CD4-positive, alpha-beta T cell treated with Interferon gamma for 1 hour (primary cell): ENCODE data around the gene ELFN1.

Experiments
- DNase-seq: peaks from one replicate; pipeline ENCODE4 v3.0.0-alpha.2; 2020

ELFN1 gene

GRCh38 chr7:1745576-1746490 is 75.8 kb downstream of the ELFN1 start:
- DNase-seq, result no peak

GRCh38 chr7:1746491-1746975 is 76.5 kb downstream of the ELFN1 start:
- DNase-seq, result no peak

- DNase-seq, result no peak
Measured at GRCh38 chr7:1747004-1747801, 77.1 kb downstream of the ELFN1 start.

- DNase-seq, result no peak
Measured at GRCh38 chr7:1748076-1748838, 78.2 kb downstream of the ELFN1 start.

- DNase-seq, result no peak
Measured at GRCh38 chr7:1748839-1749173, 78.7 kb downstream of the ELFN1 start.

GRCh38 chr7:1749351-1749863 is 79.3 kb downstream of the ELFN1 start:
- no peak for DNase-seq

GRCh38 chr7:1749864-1750466 is 79.9 kb downstream of the ELFN1 start:
- no peak for DNase-seq

- no peak for DNase-seq
Measured at GRCh38 chr7:1750541-1751021, 80.5 kb downstream of the ELFN1 start.

- no peak for DNase-seq
Measured at GRCh38 chr7:1752111-1752510, 82.0 kb downstream of the ELFN1 start.

GRCh38 chr7:1752771-1753563 is 82.9 kb downstream of the ELFN1 start:
- no peak for DNase-seq

GRCh38 chr7:1753564-1753867 is 83.4 kb downstream of the ELFN1 start:
- no peak for DNase-seq

- no peak for DNase-seq
Measured at GRCh38 chr7:1754345-1754908, 84.3 kb downstream of the ELFN1 start.

- no peak for DNase-seq
Measured at GRCh38 chr7:1755783-1756625, 85.9 kb downstream of the ELFN1 start.

GRCh38 chr7:1757601-1758000 is 87.5 kb downstream of the ELFN1 start:
- no peak for DNase-seq

GRCh38 chr7:1758028-1758858 is 88.2 kb downstream of the ELFN1 start:
- no peak for DNase-seq

- no peak for DNase-seq
Measured at GRCh38 chr7:1758859-1759521, 88.9 kb downstream of the ELFN1 start.

GRCh38 chr7:1761097-1761496 is 91.0 kb downstream of the ELFN1 start:
- DNase-seq, result no peak

- no peak for DNase-seq
Measured at GRCh38 chr7:1761774-1762173, 91.7 kb downstream of the ELFN1 start.
